GM12873 (cell line): Measurements from ENCODE around the gene TIPIN.

Experiments used
- TF ChIP-seq, protein P1 (sequence below): IDR thresholded peaks from 2 replicates; pipeline ENCODE4 v1.5.1; 2012; ENCODE audit warnings: low read depth, mild to moderate bottlenecking, moderate library complexity, low read length, control low read depth; ENCODE audit not compliant: insufficient read depth; ENCODE audit errors: missing control alignments

TIPIN gene

DNA sequence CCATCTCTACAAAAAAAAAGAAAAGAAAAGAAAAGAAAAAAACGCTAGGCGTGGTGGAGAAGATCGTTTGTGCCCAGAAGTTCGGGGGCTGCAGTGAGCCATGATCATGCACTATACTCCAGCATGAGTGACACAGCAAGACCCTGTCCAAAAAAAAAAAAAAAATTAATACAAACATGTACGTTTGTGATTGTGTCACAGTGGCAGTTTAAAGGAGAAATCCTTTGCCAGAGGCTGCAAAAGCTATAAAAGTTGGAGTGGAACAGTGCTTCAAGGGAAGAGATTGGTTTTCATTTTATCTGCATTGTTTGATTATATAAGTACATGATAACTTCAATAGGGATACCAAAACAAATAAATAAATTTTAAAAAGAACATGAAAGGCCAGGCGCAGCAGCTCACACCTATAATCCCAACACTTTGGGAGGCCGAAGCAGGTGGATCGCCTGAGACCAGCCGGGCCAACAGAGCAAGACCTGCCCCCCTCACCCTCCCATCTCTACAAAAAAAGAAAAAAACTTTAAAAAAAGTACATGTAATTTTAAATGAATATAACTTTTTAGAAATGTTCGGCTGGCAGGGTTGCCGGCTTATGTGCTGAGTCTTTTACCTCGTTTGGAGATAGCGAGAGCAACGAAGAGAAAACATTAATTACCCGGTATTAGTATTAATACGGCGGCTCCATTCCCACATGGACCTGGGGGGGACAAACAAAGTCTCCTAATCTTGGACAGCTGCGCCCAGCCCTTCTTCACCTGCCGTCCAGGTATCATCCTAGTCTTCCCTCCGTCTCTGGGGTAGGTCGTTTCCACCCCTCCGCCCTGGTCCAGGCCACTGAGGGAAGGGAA is 63.7 kb downstream of the TIPIN start:
- TF ChIP-seq, protein P1, sequence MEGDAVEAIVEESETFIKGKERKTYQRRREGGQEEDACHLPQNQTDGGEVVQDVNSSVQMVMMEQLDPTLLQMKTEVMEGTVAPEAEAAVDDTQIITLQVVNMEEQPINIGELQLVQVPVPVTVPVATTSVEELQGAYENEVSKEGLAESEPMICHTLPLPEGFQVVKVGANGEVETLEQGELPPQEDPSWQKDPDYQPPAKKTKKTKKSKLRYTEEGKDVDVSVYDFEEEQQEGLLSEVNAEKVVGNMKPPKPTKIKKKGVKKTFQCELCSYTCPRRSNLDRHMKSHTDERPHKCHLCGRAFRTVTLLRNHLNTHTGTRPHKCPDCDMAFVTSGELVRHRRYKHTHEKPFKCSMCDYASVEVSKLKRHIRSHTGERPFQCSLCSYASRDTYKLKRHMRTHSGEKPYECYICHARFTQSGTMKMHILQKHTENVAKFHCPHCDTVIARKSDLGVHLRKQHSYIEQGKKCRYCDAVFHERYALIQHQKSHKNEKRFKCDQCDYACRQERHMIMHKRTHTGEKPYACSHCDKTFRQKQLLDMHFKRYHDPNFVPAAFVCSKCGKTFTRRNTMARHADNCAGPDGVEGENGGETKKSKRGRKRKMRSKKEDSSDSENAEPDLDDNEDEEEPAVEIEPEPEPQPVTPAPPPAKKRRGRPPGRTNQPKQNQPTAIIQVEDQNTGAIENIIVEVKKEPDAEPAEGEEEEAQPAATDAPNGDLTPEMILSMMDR, result no peak

DNA sequence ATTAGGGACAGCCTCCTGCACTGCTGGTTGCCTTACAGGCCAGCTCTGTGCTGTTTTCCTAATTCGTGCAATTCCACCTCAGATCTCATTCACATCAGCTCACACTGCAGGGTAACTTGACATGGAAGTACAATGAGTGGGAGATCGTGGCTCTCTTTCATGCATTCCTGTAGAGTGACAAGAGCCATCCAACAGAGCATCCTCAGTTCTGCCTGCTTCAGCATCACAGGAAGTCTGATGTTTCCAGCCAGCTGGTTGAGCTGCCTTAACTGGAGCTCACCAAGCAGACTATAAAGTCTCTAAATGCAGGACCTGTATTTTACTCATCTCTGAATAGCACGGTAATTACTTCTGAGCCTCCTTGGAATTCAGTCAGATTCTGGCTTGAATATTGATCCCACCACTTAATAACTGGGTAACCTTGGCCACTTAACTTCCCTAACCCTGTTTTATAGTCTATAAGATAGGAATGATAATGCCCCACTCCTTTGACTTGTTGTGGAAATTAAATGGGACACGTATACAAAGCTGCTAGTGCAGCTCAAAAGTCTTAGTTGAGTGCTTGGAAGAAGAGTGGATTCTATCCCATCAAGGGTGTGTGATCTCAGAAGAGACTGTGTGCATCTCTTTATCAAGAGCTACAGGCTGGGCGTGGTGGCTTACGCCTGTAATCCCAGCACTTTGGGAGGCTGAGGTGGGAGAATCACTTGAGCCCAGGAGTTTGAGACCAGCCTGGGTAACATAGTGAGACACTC is 64.5 kb downstream of the TIPIN start:
- TF ChIP-seq, protein P1, result no peak

DNA sequence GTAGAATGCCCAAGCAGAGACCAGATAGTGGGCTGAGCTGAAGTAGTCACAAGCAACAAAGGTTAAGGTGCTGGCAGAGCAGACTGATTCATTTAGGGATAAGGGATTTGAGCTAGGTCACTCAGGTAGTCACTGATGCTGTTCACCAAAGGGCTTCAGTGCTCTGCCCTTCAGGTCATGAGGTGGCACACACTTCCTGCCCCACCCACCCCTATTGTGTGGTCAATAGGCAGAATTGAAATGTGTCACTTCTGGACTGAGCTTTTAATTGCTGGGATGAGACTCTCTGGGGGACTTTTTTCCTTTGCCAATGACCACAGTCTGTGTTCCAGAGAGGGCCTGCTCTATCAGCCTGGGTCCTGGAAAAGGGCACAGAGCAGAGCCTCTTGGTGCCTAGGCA is 66.0 kb downstream of the TIPIN start:
- TF ChIP-seq, protein P1, result no peak

DNA sequence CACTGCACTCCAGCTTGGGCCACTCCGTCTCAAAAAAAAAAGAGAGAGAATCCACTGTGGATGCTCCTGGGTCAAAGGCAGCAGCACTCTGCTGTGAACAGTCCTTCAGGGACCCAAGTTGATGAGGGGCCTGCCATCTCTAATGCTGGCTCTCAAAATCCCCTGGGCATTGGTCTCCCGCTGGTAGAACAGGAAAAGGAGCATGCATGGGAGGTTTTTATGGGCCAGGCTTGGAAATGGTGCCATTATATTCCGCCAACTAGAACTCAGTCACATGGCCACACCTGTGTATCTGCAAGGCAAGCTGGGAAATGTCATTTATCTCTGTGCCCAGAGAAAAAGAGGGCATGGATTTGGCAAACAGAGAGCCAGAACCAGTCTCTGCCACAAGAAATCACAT is 66.5 kb downstream of the TIPIN start:
- TF ChIP-seq, protein P1, result no peak

DNA sequence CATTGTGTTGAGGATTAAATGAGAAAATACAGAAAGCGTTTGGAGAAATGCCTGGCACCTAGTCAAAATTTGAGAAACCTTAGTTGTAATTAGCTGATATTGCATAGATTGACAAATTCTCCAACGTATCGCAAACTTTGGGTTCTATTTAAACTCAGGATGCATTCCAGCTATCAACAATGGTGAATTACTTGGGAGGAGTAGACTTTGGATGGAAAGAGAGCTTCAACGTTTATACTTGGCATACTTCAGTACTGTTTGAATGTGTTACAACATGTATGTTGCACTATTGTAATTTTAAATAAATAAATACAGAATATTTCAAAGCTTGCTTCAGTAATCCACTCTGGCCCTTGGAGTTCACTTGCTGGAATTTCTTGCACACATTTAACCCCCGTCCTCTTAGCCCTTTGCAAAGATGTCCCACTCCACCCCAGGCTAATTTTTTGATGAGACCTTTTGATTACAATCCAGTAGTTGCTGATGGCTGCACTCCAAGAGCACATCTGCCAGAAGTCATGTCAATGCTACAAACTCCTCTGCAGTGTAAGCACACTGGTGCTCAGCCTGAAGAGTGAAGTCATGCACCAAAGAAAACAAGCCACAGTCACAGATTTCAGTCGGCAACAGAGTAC is 67.8 kb downstream of the TIPIN start:
- TF ChIP-seq, protein P1, result no peak

DNA sequence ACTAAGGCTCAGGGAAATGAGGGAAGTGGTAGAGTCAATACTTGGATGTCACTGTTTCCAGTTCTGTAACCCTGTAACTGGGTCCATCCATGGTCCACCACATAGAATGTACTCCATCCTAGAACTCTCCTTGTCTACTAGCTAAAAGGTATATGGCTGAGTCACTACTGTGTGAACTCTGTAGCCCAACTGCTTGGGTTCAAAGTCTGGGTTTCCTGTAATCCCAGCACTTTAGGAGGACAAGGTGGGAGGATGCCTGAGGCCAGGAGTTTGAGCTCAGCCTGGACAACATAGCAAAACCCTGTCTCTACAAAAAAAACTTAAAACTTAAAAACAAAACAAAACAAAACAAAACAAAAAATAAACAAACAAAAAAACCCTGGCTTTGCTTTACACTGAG is 68.4 kb downstream of the TIPIN start:
- TF ChIP-seq, protein P1, result no peak
